ENCODE measurements around the gene BACE2. TPM values are rescaled to one million over a fixed set of nuclear protein-coding genes. Genes with fewer than 3 reads are reported as not detected.
"Not testable (repeated sequence)": the region's sequence is repeated elsewhere in the genome, so short reads cannot be mapped to it uniquely, and the experiment has no call there.

Gene BACE2
- polyA plus RNA-seq, 1 donor, result 28.0 TPM

- no peak for DNase-seq
These were observed 12.8 kb downstream of the BACE2 start for GRCh38 chr21:41180752-41181151.

- no peak for DNase-seq
These were observed 14.6 kb downstream of the BACE2 start for GRCh38 chr21:41182547-41182946.

- DNase-seq, result no peak
These were observed 15.6 kb downstream of the BACE2 start for GRCh38 chr21:41183575-41183974.

GRCh38 chr21:41185802-41186201, 17.8 kb downstream of the BACE2 start:
- DNase-seq, result no peak

GRCh38 chr21:41186755-41187536, 19.0 kb downstream of the BACE2 start:
- DNase-seq, result no peak

- DNase-seq, result no peak
These were observed 19.6 kb downstream of the BACE2 start for GRCh38 chr21:41187537-41188025.

- DNase-seq, result no peak
These were observed 20.7 kb downstream of the BACE2 start for GRCh38 chr21:41188486-41189149.

GRCh38 chr21:41189150-41189745, 21.3 kb downstream of the BACE2 start:
- DNase-seq, result no peak

GRCh38 chr21:41192552-41192951, 24.6 kb downstream of the BACE2 start:
- not testable (repeated sequence) for DNase-seq

- no peak for DNase-seq
These were observed 27.4 kb downstream of the BACE2 start for GRCh38 chr21:41195311-41195710.

- no peak for DNase-seq
These were observed 29.0 kb downstream of the BACE2 start for GRCh38 chr21:41196993-41197392.

GRCh38 chr21:41197582-41197981, 29.6 kb downstream of the BACE2 start:
- no peak for DNase-seq

GRCh38 chr21:41198647-41199046, 30.7 kb downstream of the BACE2 start:
- DNase-seq, result not testable (repeated sequence)

GRCh38 chr21:41199123-41199522, 31.2 kb downstream of the BACE2 start:
- no peak for DNase-seq

GRCh38 chr21:41199588-41199987, 31.6 kb downstream of the BACE2 start:
- no peak for DNase-seq

GRCh38 chr21:41201385-41201784, 33.4 kb downstream of the BACE2 start:
- no peak for DNase-seq

GRCh38 chr21:41204736-41205135, 36.8 kb downstream of the BACE2 start:
- no peak for DNase-seq

GRCh38 chr21:41207401-41208375, 39.7 kb downstream of the BACE2 start:
- DNase-seq, result no peak

- DNase-seq, result no peak
These were observed 40.4 kb downstream of the BACE2 start for GRCh38 chr21:41208376-41208763.

- no peak for DNase-seq
These were observed 41.2 kb downstream of the BACE2 start for GRCh38 chr21:41209016-41209619.

- DNase-seq, result peak; percentile 54
These were observed 42.6 kb downstream of the BACE2 start for GRCh38 chr21:41210426-41211059.

All from left kidney (tissue), 2 donors.